Measurements from ENCODE around the gene ZNF35.

DNA sequence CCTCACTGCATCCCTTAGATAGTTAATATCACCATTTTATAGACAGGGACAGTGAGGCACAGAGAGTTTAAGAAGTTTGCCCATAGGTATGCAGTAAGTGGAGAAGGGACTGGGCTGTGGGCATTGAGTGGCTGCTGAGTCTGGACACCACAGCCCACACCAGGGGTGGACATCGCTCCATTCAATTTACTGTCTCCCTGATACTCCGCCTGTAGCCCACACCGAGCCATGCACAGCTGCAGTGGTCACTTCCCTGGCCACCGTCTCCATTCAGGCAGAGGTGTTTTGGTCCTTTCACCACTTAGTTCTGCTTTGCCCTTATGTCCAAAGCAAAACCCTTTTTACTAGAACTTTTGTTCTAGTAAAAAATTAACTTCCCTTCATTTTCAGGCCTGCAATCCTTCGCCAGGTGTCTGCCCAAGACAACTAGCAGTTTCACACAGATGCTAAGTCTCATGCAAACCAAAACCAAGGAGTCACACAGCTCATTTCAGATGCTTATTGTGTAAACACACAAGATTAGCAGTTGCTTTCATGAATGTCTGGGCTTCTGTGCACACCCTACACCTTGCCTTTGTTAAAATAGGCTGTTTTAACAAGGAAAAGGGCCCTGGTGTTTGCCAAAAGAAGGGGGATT is 30.1 kb downstream of the ZNF35 start:
- TF ChIP-seq NFIC (IDR thresholded peaks at IDR 0.05; ENCODE audit: low read depth, low read length) (no peak), CTCF (IDR thresholded peaks at IDR 0.05 in 2 of 3, conservative IDR thresholded peaks at IDR 0.05 in 1 of 3; ENCODE audit: control insufficient read depth in 2 of 3, extremely low read depth in 1 of 3, insufficient read depth in 1 of 3, low read depth in 3 of 3, low read length in 3 of 3) (no peak)
